ENCODE results near the gene PACRGL. TPM values are rescaled to one million over a fixed set of nuclear protein-coding genes. Genes with fewer than 3 reads are reported as not detected.

PACRGL gene
- total and polyA plus RNA-seq, 10 of the 15 experiments (the other 5 are each of a cell fraction or from before 2014, with no cell fraction given): 1.7 to 17.2 (median 7.3) TPM

- TF ChIP-seq RB1 (IDR thresholded peaks at IDR 0.05; ENCODE audit: borderline replicate concordance) (no peak), DPF2 (IDR thresholded peaks at IDR 0.05) (no peak), CREM (IDR thresholded peaks at IDR 0.05; ENCODE audit: low read depth) (peak; percentile 97), CREB1 (IDR thresholded peaks at IDR 0.05; ENCODE audit: low read depth) (peak; percentile 95), EP300 (IDR thresholded peaks at IDR 0.05; ENCODE audit: borderline replicate concordance in 1 of 2, control insufficient read depth in 1 of 2, low read depth in 2 of 2, low read length in 2 of 2) (no peak), ZBTB4 (CRISPR knock-in tag; IDR thresholded peaks at IDR 0.05) (no peak), BRCA1 (IDR thresholded peaks at IDR 0.05; ENCODE audit: low read depth, low read length) (no peak), HDGF (IDR thresholded peaks at IDR 0.05) (no peak), BCL11A (IDR thresholded peaks at IDR 0.05; ENCODE audit: low read depth, low read length) (no peak), MTA2 (IDR thresholded peaks at IDR 0.05; ENCODE audit: low read depth) (peak; percentile 20; the same call in 1 of the 2 replicates), RELA (IDR thresholded peaks at IDR 0.05; ENCODE audit: borderline replicate concordance, partially characterized antibody) (peak; percentile 39), E4F1 (IDR thresholded peaks at IDR 0.05; ENCODE audit: borderline replicate concordance, partially characterized antibody) (no peak), BCLAF1 (IDR thresholded peaks at IDR 0.05) (no peak), ZNF592 (IDR thresholded peaks at IDR 0.05) (no peak)
Observed at GRCh38 chr4:20700007-20700761, at the start of gene PACRGL (continued).
